Natural killer cell (primary cell): ENCODE results near the gene DAZAP2. TPM values are rescaled to one million over a fixed set of nuclear protein-coding genes. Genes with fewer than 3 reads are reported as not detected.

Experiments used
- ATAC-seq, 3 donors: fragments of 150-1000 bp in 2 of 3; fragments of 200-7000 bp in 1 of 3; cut with Tn5 transposase; 1 replicate in 1 of 3; 2 replicates in 2 of 3; pipeline ENCODE4 v1.10.0; 2021; ENCODE audit warnings: mild to moderate bottlenecking in 2 of 3, moderate library complexity in 2 of 3
- DNase-seq, 2 donors: peaks; one replicate each; pipeline versions ENCODE4 v3.0.0 to v3.0.0-alpha.2; 2013 to 2021; ENCODE audit warnings: mixed read lengths in 1 of 2
- H3K27ac ChIP-seq: one replicate; pipeline ENCODE4 v1.5.1; 2013; ENCODE audit warnings: mild to moderate bottlenecking, low read length
- H3K27me3 ChIP-seq: one replicate; pipeline ENCODE4 v1.6.1; 2013; ENCODE audit warnings: low read length; ENCODE audit not compliant: control insufficient read depth, insufficient read depth
- H3K36me3 ChIP-seq: one replicate; pipeline ENCODE4 v1.6.1; 2013; ENCODE audit warnings: low read length; ENCODE audit not compliant: control insufficient read depth, insufficient read depth
- H3K4me1 ChIP-seq: one replicate; pipeline ENCODE4 v1.6.1; 2013; ENCODE audit warnings: low read length; ENCODE audit not compliant: control insufficient read depth, insufficient read depth
- H3K4me3 ChIP-seq: one replicate; pipeline ENCODE4 v1.5.1; 2013; ENCODE audit warnings: low read length
- H3K9me3 ChIP-seq: one replicate; pipeline ENCODE4 v1.6.1; 2013; ENCODE audit warnings: low read length; ENCODE audit not compliant: control insufficient read depth, insufficient read depth
- H3K27ac Mint-ChIP-seq, 2 donors: one replicate each; pipeline ENCODE4 v1.8.0; 2022; ENCODE audit warnings: mild to moderate bottlenecking in 2 of 2, mixed read lengths in 2 of 2, moderate library complexity in 1 of 2
- H3K27me3 Mint-ChIP-seq, 2 donors: one replicate each; pipeline ENCODE4 v1.8.0; 2022; ENCODE audit warnings: low read depth in 2 of 2, mixed read lengths in 2 of 2
- H3K36me3 Mint-ChIP-seq: one replicate; pipeline ENCODE4 v1.8.0; 2022; ENCODE audit warnings: mixed read lengths
- H3K4me1 Mint-ChIP-seq, 2 donors: one replicate each; pipeline ENCODE4 v1.8.0; 2022; ENCODE audit warnings: mixed read lengths in 2 of 2
- H3K4me3 Mint-ChIP-seq: one replicate; pipeline ENCODE4 v1.8.0; 2022; ENCODE audit warnings: mild to moderate bottlenecking, moderate library complexity, mixed read lengths
- H3K9me3 Mint-ChIP-seq, 2 donors: one replicate each; pipeline ENCODE4 v1.8.0; 2022; ENCODE audit warnings: mixed read lengths in 2 of 2
- CTCF ChIP-seq: fragments of 200-600 bp; IDR thresholded peaks from one replicate; pipeline ENCODE4 v1.8.0; 2022; ENCODE audit warnings: antibody characterized with exemption
- WGBS: methylation state at CpG from one replicate; pipeline ENCODE4 v1.1.7; 2013; ENCODE audit warnings: missing lambda C conversion rate; ENCODE audit not compliant: insufficient coverage; 5-methylcytosine and 5-hydroxymethylcytosine counted together
- intact Hi-C: fragments of 100-400 bp; cut with micrococcal nuclease; formaldehyde crosslinking; loops from one replicate; pipeline ENCODE4 v1.14.2; 2022
- total RNA-seq, 4 donors: library from RNA; stranded (reverse); fragments of 120-200 nt in 1 of 4; gene quantifications; one replicate each; pipeline versions ENCODE4 v1.2.3 to v1.2.4, GENCODE V29; 2013 to 2022

DAZAP2 gene
- total RNA-seq, 3 donors from 2014 or later (not counting 1 experiment from before 2014, with no cell fraction given): 316 to 350 (median 325) TPM

- peaks cover 24% of the 10 kb centered on the region for H3K4me1 ChIP-seq
- H3K9me3 Mint-ChIP-seq: no peaks in the 10 kb centered on the region
- no peak for DNase-seq
- H3K36me3 Mint-ChIP-seq: peaks cover 9% of the 10 kb centered on the region
- H3K27me3 ChIP-seq: no peaks in the 10 kb centered on the region
- peak overlapping the region; percentile 45 for H3K27ac ChIP-seq
- H3K4me1 Mint-ChIP-seq: peaks cover 39 to 44% of the 10 kb centered on the region in 2 donors
- no peaks in the 10 kb centered on the region for H3K9me3 ChIP-seq
- WGBS: 12% methylated on average over 10 of the region's 10 CpGs
- H3K27ac Mint-ChIP-seq: peak overlapping the region; percentile 98 to 99
- no peaks in the 10 kb centered on the region for H3K27me3 Mint-ChIP-seq
- peaks cover 28% of the 10 kb centered on the region for H3K36me3 ChIP-seq
- no peak for TF ChIP-seq CTCF
- H3K4me3 ChIP-seq: peak overlapping the region; percentile 100
- intact Hi-C loops: loop anchor here (1.0 kb wide), 1 partner anchor 65 kb away; the partner anchor contains the start of gene TFCP2
- peak overlapping the region; percentile 97 for H3K4me3 Mint-ChIP-seq
- ATAC-seq: no peak
Measured at GRCh38 chr12:51238037-51238509, 553 bp upstream of the DAZAP2 start.

- Mint-ChIP-seq H3K4me3 (peak overlapping the region; percentile 97), H3K9me3 (no peaks in the 10 kb centered on the region), H3K27ac (peak overlapping the region; percentile 98 to 99), H3K4me1 (peaks cover 47 to 50% of the 10 kb centered on the region in 2 donors), H3K27me3 (no peaks in the 10 kb centered on the region), H3K36me3 (peaks cover 9% of the 10 kb centered on the region)
- no peak for ATAC-seq
- Histone ChIP-seq H3K27me3 (no peaks in the 10 kb centered on the region), H3K4me1 (peaks cover 28% of the 10 kb centered on the region), H3K9me3 (no peaks in the 10 kb centered on the region), H3K4me3 (no peak overlapping the region), H3K27ac (no peak overlapping the region), H3K36me3 (peaks cover 41% of the 10 kb centered on the region)
- no peak for DNase-seq
- 91% methylated on average over 1 of the region's 2 CpGs for WGBS
- no peak for TF ChIP-seq CTCF
- intact Hi-C loops: no loop called here
Measured at GRCh38 chr12:51240971-51241370, 2.3 kb downstream of the DAZAP2 start.

- TF ChIP-seq CTCF: no peak
- Mint-ChIP-seq H3K36me3 (peaks cover 9% of the 10 kb centered on the region), H3K27ac (peak overlapping the region; percentile 13 to 99), H3K9me3 (no peaks in the 10 kb centered on the region), H3K4me1 (peaks cover 58 to 62% of the 10 kb centered on the region in 2 donors), H3K4me3 (peak overlapping the region; percentile 45), H3K27me3 (no peaks in the 10 kb centered on the region)
- Histone ChIP-seq H3K4me3 (no peak overlapping the region), H3K4me1 (peaks cover 35% of the 10 kb centered on the region), H3K27me3 (no peaks in the 10 kb centered on the region), H3K36me3 (peaks cover 41% of the 10 kb centered on the region), H3K9me3 (no peaks in the 10 kb centered on the region), H3K27ac (no peak overlapping the region)
- intact Hi-C loops: no loop called here
- no peak for DNase-seq
- WGBS: 78% methylated on average over 4 of the region's 7 CpGs
- no peak for ATAC-seq
Measured at GRCh38 chr12:51242120-51242519, 3.5 kb downstream of the DAZAP2 start.

GRCh38 chr12:51242876-51243275 is 4.2 kb downstream of the DAZAP2 start:
- peaks cover 9% of the 10 kb centered on the region for H3K36me3 Mint-ChIP-seq
- no peak overlapping the region for H3K4me3 ChIP-seq
- H3K36me3 ChIP-seq: peaks cover 41% of the 10 kb centered on the region
- no peaks in the 10 kb centered on the region for H3K9me3 Mint-ChIP-seq
- H3K4me1 Mint-ChIP-seq: peaks cover 64 to 67% of the 10 kb centered on the region in 2 donors
- H3K27ac ChIP-seq: no peak overlapping the region
- H3K27me3 Mint-ChIP-seq: no peaks in the 10 kb centered on the region
- DNase-seq (no peak), ATAC-seq (no peak)
- H3K4me1 ChIP-seq: peaks cover 41% of the 10 kb centered on the region
- H3K9me3 ChIP-seq: no peaks in the 10 kb centered on the region
- H3K4me3 Mint-ChIP-seq: peak overlapping the region; percentile 14
- 84% methylated on average over 7 of the region's 7 CpGs for WGBS
- TF ChIP-seq CTCF: no peak
- H3K27me3 ChIP-seq: no peaks in the 10 kb centered on the region
- intact Hi-C loops: no loop called here
- H3K27ac Mint-ChIP-seq: peak overlapping the region; percentile 13 to 48
